ENCODE measurements around the gene IL18BP. TPM values are rescaled to one million over a fixed set of nuclear protein-coding genes. Genes with fewer than 3 reads are reported as not detected.

IL18BP gene
- 0.45 and 1.0 TPM in 2 replicates for total RNA-seq

DNA sequence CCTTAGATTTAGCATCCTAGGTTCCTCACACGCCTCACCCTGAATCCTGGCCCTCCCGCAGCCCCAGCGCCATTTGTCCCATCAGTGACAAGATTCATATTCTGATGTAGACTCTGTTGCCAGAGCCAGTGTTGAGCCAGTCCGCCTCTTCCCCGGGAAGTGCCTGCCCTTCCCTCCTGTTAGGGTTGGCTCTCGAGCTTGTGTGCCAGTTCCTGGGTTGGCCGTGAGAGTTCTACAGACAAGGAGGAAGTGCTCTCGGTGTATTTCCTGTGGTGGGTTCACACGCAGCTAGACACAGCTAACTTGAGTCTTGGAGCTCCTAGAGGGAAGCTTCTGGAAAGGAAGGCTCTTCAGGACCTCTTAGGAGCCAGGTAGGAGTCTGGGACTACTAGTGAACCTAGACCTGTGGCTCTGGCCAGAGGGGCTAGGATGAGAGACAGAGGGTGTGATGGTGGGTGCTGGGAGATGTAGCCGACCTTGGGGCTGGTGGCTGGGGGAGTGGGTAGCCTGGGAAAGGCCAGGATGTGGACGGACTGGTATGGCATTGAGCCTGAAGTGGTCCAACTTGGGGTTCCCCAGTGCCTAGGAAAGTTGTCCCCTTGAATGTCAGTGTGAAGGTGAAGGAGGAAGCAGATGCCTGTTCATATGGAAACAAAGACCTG, at the start of gene IL18BP:
IL18BP (plus strand) TSS at position 261 of the 662 bp plus-strand sequence. CDS start 1,076 bp downstream, outside the sequence.

Other genes starting within 250 kb of the IL18BP start
- not detected in 2 replicates for gene DEFB108B, start 165.7 kb upstream of the IL18BP start, total RNA-seq
- gene DEFB131B, start 120.5 kb upstream of the IL18BP start, total RNA-seq, result not detected in 2 replicates
- gene XNDC1N, start 70.3 kb upstream of the IL18BP start, total RNA-seq, result 4.9 and 6.1 TPM in 2 replicates
- 20.2 and 22.4 TPM in 2 replicates for gene RNF121, start 69.9 kb upstream of the IL18BP start, total RNA-seq
- gene NUMA1, start 81.6 kb downstream of the IL18BP start, total RNA-seq, result 119 and 128 TPM in 2 replicates
- 4.6 and 10.9 TPM in 2 replicates for gene LRRC51, start 81.9 kb downstream of the IL18BP start, total RNA-seq
- gene LAMTOR1, start 104.4 kb downstream of the IL18BP start, total RNA-seq, result 145 and 149 TPM in 2 replicates
- 0.15 TPM in 1 of 2 replicates, not detected in the other for gene TOMT, start 107.0 kb downstream of the IL18BP start, total RNA-seq
- gene ANAPC15, start 113.8 kb downstream of the IL18BP start, total RNA-seq, result 64.4 and 69.4 TPM in 2 replicates
- not detected in 2 replicates for gene FOLR3, start 136.8 kb downstream of the IL18BP start, total RNA-seq
- gene FOLR1, start 193.2 kb downstream of the IL18BP start, total RNA-seq, result not detected in 2 replicates
- not detected in 2 replicates for gene FOLR2, start 217.9 kb downstream of the IL18BP start, total RNA-seq
- gene INPPL1, start 225.9 kb downstream of the IL18BP start, total RNA-seq, result 51.9 and 67.9 TPM in 2 replicates
- not detected in 2 replicates for gene PHOX2A, start 245.3 kb downstream of the IL18BP start, total RNA-seq